Endothelial cell (in vitro differentiated cells): Measurements from ENCODE around the gene GCA. TPM values are rescaled to one million over a fixed set of nuclear protein-coding genes. Genes with fewer than 3 reads are reported as not detected.

Experiments used
- DNase-seq: peaks from one replicate; pipeline ENCODE4 v3.0.0; 2021; ENCODE audit warnings: low spot score
- H3K27ac Mint-ChIP-seq: one replicate; pipeline ENCODE4 v1.8.0; 2021; ENCODE audit warnings: mixed read lengths, inconsistent platforms; ENCODE audit not compliant: unreplicated experiment
- H3K27me3 Mint-ChIP-seq: one replicate; pipeline ENCODE4 v1.8.0; 2021; ENCODE audit warnings: mild to moderate bottlenecking, moderate library complexity, mixed read lengths, inconsistent platforms; ENCODE audit not compliant: unreplicated experiment
- H3K36me3 Mint-ChIP-seq: one replicate; pipeline ENCODE4 v1.8.0; 2021; ENCODE audit warnings: mild to moderate bottlenecking, low read depth, mixed read lengths, inconsistent platforms; ENCODE audit not compliant: unreplicated experiment
- H3K4me1 Mint-ChIP-seq: one replicate; pipeline ENCODE4 v1.8.0; 2021; ENCODE audit warnings: mild to moderate bottlenecking, mixed read lengths, inconsistent platforms; ENCODE audit not compliant: unreplicated experiment
- H3K4me3 Mint-ChIP-seq: one replicate; pipeline ENCODE4 v1.8.0; 2021; ENCODE audit warnings: mild to moderate bottlenecking, mixed read lengths, inconsistent platforms; ENCODE audit not compliant: unreplicated experiment
- H3K9me3 Mint-ChIP-seq: one replicate; pipeline ENCODE4 v1.8.0; 2021; ENCODE audit warnings: mixed read lengths, inconsistent platforms; ENCODE audit not compliant: unreplicated experiment
- CTCF ChIP-seq: fragments of 200-600 bp; sonication (generic); IDR thresholded peaks from one replicate; pipeline ENCODE4 v1.5.0; 2021; ENCODE audit warnings: antibody characterized with exemption; ENCODE audit not compliant: unreplicated experiment
- total RNA-seq: library from RNA; stranded (reverse); fragmentation: NEBNext Ultra II Directional; extraction: Animal tissue kit (Norgen Biotek cat#: 25700); gene quantifications from one replicate; pipeline ENCODE4 v1.2.1, GENCODE V29; 2021; ENCODE audit not compliant: unreplicated experiment

GCA gene
- total RNA-seq, 1 donor from 2014 or later, result 123 TPM

- DNase-seq, result no peak
- Mint-ChIP-seq H3K4me3 (no peak overlapping the region), H3K27ac (no peak overlapping the region), H3K27me3 (no peaks in the 10 kb centered on the region), H3K36me3 (no peaks in the 10 kb centered on the region), H3K9me3 (no peaks in the 10 kb centered on the region), H3K4me1 (peaks cover 25% of the 10 kb centered on the region)
- no peak for TF ChIP-seq CTCF
Observed at GRCh38 chr2:162340822-162341221, 3.1 kb upstream of the GCA start.

DNA sequence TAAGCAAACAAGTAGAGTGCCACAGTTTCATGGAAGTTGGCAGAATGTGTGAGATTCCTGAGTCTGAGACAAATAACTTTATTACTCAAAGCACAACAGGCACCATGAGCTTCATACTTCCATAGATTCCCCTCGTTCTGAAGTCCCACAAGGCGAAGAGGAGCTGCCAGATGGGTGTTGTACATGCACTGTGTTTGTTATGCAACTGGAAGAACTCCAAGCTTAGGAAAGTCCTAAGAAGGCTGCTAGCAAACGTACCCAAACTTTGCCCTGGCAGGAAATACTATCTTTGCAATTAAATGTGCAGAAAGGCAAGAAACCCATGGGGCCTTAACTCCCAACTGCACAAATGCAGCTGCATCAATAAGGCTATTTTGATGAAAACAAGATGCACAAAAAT, 1.6 kb upstream of the GCA start:
- no peak for TF ChIP-seq CTCF
- no peaks in the 10 kb centered on the region for H3K36me3 Mint-ChIP-seq
- no peaks in the 10 kb centered on the region for H3K9me3 Mint-ChIP-seq
- DNase-seq, result no peak
- peak overlapping the region; percentile 31 for H3K4me3 Mint-ChIP-seq
- H3K27me3 Mint-ChIP-seq, result no peaks in the 10 kb centered on the region
- peaks cover 32% of the 10 kb centered on the region for H3K4me1 Mint-ChIP-seq
- H3K27ac Mint-ChIP-seq, result peak overlapping the region; percentile 87

DNA sequence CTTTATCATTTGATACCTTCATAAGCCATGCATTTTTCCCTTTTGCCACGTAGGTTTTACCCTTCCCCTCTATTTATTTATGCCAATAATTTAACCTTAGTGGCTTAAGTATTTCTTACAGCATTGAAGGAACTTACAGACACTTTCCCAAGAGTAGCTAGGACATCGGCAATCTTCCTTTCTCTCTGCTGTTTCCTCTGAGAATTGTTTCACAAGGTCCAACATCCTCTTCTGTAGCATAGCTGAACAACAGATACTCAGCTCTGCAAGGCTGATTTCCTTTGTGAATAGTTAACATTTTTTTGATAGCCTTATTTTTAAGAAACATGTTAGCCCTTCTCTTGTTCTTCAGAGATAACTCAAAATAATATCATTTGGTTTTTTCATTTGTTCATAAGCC, 1.1 kb upstream of the GCA start:
- no peaks in the 10 kb centered on the region for H3K27me3 Mint-ChIP-seq
- TF ChIP-seq CTCF, result no peak
- DNase-seq, result no peak
- H3K9me3 Mint-ChIP-seq, result no peaks in the 10 kb centered on the region
- no peaks in the 10 kb centered on the region for H3K36me3 Mint-ChIP-seq
- peak overlapping the region; percentile 87 for H3K27ac Mint-ChIP-seq
- H3K4me3 Mint-ChIP-seq, result peak overlapping the region; percentile 97
- peaks cover 32% of the 10 kb centered on the region for H3K4me1 Mint-ChIP-seq

DNA sequence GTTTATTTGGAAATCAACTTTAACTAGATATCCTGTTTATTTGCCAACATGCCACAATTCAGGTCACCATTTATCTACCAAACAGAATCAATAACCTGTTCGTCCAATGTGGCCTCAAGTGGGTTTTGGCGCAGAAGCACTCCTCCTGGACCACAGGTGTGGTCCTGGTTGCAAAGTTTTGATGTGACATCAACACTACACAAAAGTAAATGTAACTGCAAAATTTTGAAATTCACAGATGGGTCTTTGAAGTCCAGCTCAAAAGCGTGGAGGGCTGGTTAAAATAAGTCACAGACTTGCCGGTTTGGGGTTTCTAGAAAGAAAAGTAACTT, 474 bp upstream of the GCA start:
- Mint-ChIP-seq H3K4me3 (peak overlapping the region; percentile 97), H3K9me3 (no peaks in the 10 kb centered on the region), H3K4me1 (peaks cover 32% of the 10 kb centered on the region), H3K27ac (peak overlapping the region; percentile 84), H3K27me3 (no peaks in the 10 kb centered on the region), H3K36me3 (no peaks in the 10 kb centered on the region)
- no peak for DNase-seq
- TF ChIP-seq CTCF, result no peak

DNA sequence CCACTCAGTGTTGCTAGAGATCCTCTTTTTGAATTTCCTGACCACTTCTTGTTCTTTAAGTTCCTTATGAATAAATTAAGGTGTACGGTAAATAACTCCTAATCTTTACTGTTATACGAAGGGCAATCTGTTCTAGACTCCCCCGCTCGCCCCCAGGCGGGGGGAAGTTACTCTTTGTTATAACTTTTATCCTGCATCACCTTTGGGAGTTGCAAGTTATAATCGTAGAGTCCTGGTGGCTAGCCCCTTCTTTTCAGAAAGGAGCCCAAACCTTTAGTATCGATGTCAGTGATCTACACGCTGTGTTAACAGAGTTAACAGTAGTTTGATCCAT, 652 bp downstream of the GCA start:
- Mint-ChIP-seq H3K27me3 (no peaks in the 10 kb centered on the region), H3K4me1 (peaks cover 32% of the 10 kb centered on the region), H3K27ac (peak overlapping the region; percentile 89), H3K4me3 (peak overlapping the region; percentile 97), H3K9me3 (no peaks in the 10 kb centered on the region), H3K36me3 (no peaks in the 10 kb centered on the region)
- no peak for DNase-seq
- TF ChIP-seq CTCF, result no peak
